Measurements from ENCODE around the gene HSD11B2. TPM values are rescaled to one million over a fixed set of nuclear protein-coding genes. Genes with fewer than 3 reads are reported as not detected.

HSD11B2 gene
- total and polyA plus RNA-seq, 2 of the 4 experiments (the other 2 are of a cell fraction) = 0.26 TPM; not detected in 1

- no peak overlapping the region for H2AK5ac ChIP-seq (ENCODE audit: low read depth, low read length)
- ATAC-seq (ENCODE audit: low read depth) = no peak
- H2BK20ac ChIP-seq (ENCODE audit: low read depth, low read length) = no peak overlapping the region
- no peak for DNase-seq
- no peak overlapping the region for H4K5ac ChIP-seq (ENCODE audit: low read depth, low read length)
- H2AK9ac ChIP-seq (replicated peaks; ENCODE audit: low read depth, low read length, poor library complexity) = no peak overlapping the region
- H3K27me3 ChIP-seq (ENCODE audit: control insufficient read depth, insufficient read depth, low read length) = no peaks in the 10 kb centered on the region
- no peak overlapping the region for H3K27ac ChIP-seq (ENCODE audit: insufficient read depth, low read length)
- TF ChIP-seq FOS (IDR thresholded peaks at IDR 0.05; ENCODE audit: low read depth, low read length) = no peak
- no peak for TF ChIP-seq RAD21 (IDR thresholded peaks at IDR 0.05; ENCODE audit: low read length)
- no peak for TF ChIP-seq SMC3 (IDR thresholded peaks at IDR 0.05; ENCODE audit: low read depth, low read length)
- TF ChIP-seq POLR2A (IDR thresholded peaks at IDR 0.05; ENCODE audit: low read depth, low read length) = no peak
- no peak overlapping the region for H3K23ac ChIP-seq (ENCODE audit: low read depth, low read length)
- no peak overlapping the region for H3K4me2 ChIP-seq (ENCODE audit: low read depth, low read length)
- no peak overlapping the region for H4K8ac ChIP-seq (ENCODE audit: low read depth in 2 of 2, low read length in 2 of 2)
- in situ Hi-C loops (cut with MboI; ENCODE audit: low sequenced_read_pairs) = no loop called here
- H3K4me3 ChIP-seq (ENCODE audit: insufficient read depth, low read depth, low read length) = no peak overlapping the region
- ChIA-PET CTCF (no interaction called here), POLR2A (ENCODE audit: unreplicated experiment) (no interaction called here)
- no peak overlapping the region for H3K14ac ChIP-seq (replicated peaks; ENCODE audit: low read depth, low read length)
- peaks cover 17% of the 10 kb centered on the region for H3K4me1 ChIP-seq (ENCODE audit: control insufficient read depth, insufficient read depth, low read length)
- intact Hi-C loops (cut with micrococcal nuclease) = no loop called here
- H3K56ac ChIP-seq (ENCODE audit: extremely low read depth, insufficient read depth, low read length) = no peak overlapping the region
- no peak overlapping the region for H2BK5ac ChIP-seq (ENCODE audit: low read depth, low read length, poor library complexity, severe bottlenecking)
- H2BK120ac ChIP-seq (ENCODE audit: low read depth, low read length) = no peak overlapping the region
- no CpG with 5 or more reads among the region's 9 CpGs for WGBS, 2 experiments (ENCODE audit: extremely low coverage in 2 of 2, insufficient read length in 1 of 2)
- peaks cover 12% of the 10 kb centered on the region for H3K9me1 ChIP-seq (ENCODE audit: insufficient read depth, low read length)
- H3K36me3 ChIP-seq (ENCODE audit: control insufficient read depth, insufficient read depth, low read length) = no peaks in the 10 kb centered on the region
- peaks cover 0 to 18% of the 10 kb centered on the region in 2 experiments; a peak in 2 of 4 replicates for H3K79me1 ChIP-seq (ENCODE audit: low read depth in 1 of 2, low read length in 2 of 2)
- H3K9me3 ChIP-seq (ENCODE audit: control insufficient read depth, insufficient read depth, low read length) = no peaks in the 10 kb centered on the region
- no TSS peak for BruUV-seq (replicated peaks)
- H4K91ac ChIP-seq (ENCODE audit: insufficient read depth, low read depth, low read length) = no peak overlapping the region
- no peak overlapping the region for H3K9ac ChIP-seq (ENCODE audit: low read depth, low read length)
- H3K18ac ChIP-seq (ENCODE audit: low read depth, low read length) = no peak overlapping the region
- H3K4ac ChIP-seq (ENCODE audit: low read depth, low read length) = no peak overlapping the region
- H4K20me1 ChIP-seq (ENCODE audit: insufficient read depth, low read length) = no peaks in the 10 kb centered on the region
- H2AFZ ChIP-seq (replicated peaks; ENCODE audit: low read length, poor library complexity) = no peak overlapping the region
- no peak overlapping the region for H2BK15ac ChIP-seq (ENCODE audit: low read depth, low read length)
- dilution Hi-C loops (cut with HindIII; ENCODE audit: low sequenced_read_pairs, unreplicated experiment) = no loop called here
Measured at GRCh38 chr16:67409631-67410030, 21.3 kb upstream of the HSD11B2 start.

Measured in IMR-90 (cell line).